ENCODE measurements around the gene NEAT1. TPM values are rescaled to one million over a fixed set of nuclear protein-coding genes. Genes with fewer than 3 reads are reported as not detected.

NEAT1 gene
- total and polyA plus RNA-seq, 12 donors = 20.9 to 6,838 (median 335) TPM

DNA sequence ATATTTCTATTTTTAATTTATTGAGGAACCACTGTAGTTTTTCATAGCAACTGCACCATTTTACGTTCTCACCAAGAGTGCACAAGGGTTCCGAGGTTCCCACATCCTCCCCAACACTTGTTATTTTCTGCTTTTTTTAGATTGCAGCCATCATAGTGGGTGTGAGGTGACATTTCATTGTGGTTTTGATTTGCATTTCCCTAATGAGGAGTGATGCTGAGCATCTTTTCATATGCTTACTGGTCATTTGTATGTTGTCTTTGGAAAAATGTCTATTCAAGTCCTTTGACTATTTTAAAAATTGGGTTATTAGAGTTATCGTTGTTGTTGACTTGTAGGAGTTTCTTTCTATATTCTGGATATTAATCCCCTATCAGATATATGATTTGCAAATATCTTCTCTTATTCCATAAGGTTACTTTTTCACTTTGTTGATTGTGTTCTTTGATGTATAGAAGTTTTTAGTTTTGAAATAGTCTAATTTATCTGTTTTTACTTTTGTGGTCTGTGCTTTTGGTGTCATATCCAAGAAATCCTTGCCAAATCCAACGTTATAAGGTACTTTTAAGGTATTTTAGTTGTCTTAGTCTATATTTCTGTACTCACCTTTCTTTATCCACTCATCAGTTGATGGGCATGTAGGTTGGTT, 9.0 kb downstream of the NEAT1 start:
- H3K4me3 ChIP-seq = peak overlapping the region in 1 of 4 donors; percentile 82
- H3K27ac ChIP-seq = peak overlapping the region; percentile 4 to 100 (median 51)
- intact Hi-C loops (cut with DNase I) = no loop called here
- peaks cover 0 to 37% of the 10 kb centered on the region in 2 donors for H3K36me3 ChIP-seq (replicated peaks in 1 of 2)
- peaks cover 38 to 98% of the 10 kb centered on the region in 2 donors for H3K4me1 ChIP-seq (replicated peaks in 1 of 2)
- H3K9me3 ChIP-seq (replicated peaks in 1 of 3) = no peaks in the 10 kb centered on the region
- H3K27me3 ChIP-seq = no peaks in the 10 kb centered on the region
- WGBS, 4 donors = 33 to 42% (median 38%) methylated on average over 4 of the region's 4 CpGs
- peak in 2 of 7 donors; percentile 10 to 49 for DNase-seq
- TF ChIP-seq, protein P1, sequence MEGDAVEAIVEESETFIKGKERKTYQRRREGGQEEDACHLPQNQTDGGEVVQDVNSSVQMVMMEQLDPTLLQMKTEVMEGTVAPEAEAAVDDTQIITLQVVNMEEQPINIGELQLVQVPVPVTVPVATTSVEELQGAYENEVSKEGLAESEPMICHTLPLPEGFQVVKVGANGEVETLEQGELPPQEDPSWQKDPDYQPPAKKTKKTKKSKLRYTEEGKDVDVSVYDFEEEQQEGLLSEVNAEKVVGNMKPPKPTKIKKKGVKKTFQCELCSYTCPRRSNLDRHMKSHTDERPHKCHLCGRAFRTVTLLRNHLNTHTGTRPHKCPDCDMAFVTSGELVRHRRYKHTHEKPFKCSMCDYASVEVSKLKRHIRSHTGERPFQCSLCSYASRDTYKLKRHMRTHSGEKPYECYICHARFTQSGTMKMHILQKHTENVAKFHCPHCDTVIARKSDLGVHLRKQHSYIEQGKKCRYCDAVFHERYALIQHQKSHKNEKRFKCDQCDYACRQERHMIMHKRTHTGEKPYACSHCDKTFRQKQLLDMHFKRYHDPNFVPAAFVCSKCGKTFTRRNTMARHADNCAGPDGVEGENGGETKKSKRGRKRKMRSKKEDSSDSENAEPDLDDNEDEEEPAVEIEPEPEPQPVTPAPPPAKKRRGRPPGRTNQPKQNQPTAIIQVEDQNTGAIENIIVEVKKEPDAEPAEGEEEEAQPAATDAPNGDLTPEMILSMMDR (IDR thresholded peaks at IDR 0.05) = peak in 2 of 6 experiments; percentile 7 to 10
- peak in 1 of 2 donors; percentile 70 for TF ChIP-seq POLR2A (IDR thresholded peaks at IDR 0.05)

DNA sequence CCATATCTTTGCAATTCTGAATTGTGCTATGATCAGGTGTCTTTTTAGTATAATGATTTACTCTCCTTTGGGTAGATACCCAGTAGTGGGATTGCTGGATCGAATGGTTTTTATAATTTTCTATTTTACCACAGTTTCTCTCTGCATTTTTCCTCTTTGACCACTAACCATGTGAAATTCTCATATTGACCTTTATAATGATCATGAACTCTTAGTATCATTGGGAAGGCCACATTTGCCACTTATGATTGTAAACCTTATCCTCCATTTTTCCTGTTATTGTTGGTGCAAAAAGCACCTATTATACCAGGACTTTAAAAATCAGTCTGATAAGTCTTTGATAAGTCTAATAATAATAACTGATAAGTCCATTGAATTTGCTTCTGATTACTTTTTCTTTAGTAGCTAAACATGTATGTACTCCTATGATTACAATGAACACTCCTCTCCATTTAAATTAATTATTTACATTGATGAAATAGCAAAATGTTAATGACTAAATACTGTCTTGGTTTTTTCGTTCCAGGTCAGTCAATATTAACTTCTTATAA, 9.6 kb downstream of the NEAT1 start:
- H3K27me3 ChIP-seq = no peaks in the 10 kb centered on the region
- 59 to 69% (median 62%) methylated on average over 2 of the region's 2 CpGs for WGBS, 4 donors
- TF ChIP-seq POLR2A (IDR thresholded peaks at IDR 0.05) = peak; percentile 10 to 12
- TF ChIP-seq, protein P1 (IDR thresholded peaks at IDR 0.05) = no peak
- H3K36me3 ChIP-seq (replicated peaks in 1 of 2) = peaks cover 0 to 35% of the 10 kb centered on the region in 2 donors
- no peaks in the 10 kb centered on the region for H3K9me3 ChIP-seq (replicated peaks in 1 of 3)
- no peak for DNase-seq
- H3K27ac ChIP-seq = peak overlapping the region in 3 of 5 donors; percentile 30 to 100 (median 91)
- intact Hi-C loops (cut with DNase I) = no loop called here
- peaks cover 35 to 98% of the 10 kb centered on the region in 2 donors for H3K4me1 ChIP-seq (replicated peaks in 1 of 2)
- peak overlapping the region in 1 of 4 donors; percentile 82 for H3K4me3 ChIP-seq

DNA sequence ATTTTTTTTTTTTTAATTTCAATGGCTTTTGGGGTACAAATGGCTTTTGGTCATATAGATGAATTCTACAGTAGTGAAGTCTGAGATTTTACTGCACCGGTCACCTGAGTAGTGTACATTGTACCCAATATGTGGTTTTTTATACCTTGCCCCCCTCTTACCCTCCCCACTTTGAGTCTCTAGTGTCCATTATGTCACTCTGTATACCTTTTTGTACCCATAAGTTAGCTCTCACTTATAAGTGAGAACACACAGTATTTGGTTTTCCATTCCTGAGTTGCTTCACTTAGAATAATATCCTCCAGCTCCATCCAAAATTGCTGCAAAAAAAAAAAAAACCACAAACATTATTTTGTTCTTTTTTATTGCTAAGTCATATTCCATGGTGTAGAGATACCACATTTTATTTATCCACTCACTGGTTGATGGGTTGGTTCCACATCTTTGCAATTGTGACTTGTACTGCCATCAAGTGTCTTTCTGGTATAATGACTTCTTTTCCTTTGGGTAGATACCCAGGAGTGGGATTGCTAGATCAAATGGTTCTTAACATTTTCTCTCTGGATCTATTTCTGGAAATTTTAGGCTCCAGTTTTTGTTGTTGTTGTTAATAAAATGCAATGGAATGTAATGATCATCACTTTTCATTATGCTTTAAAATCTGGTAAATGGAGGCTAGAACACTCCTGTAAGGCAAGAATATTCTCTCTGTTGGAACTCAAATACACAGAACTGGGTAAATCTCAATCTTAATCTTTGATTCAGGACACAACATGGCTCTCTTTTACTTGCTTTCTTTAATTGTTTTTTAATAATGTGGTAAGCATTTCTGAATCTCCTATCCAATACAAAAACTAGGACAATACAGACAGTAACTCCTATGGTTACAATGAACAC, 10.3 kb downstream of the NEAT1 start:
- DNase-seq = peak in 1 of 7 donors; percentile 23
- Histone ChIP-seq H3K9me3 (replicated peaks in 1 of 3) (no peaks in the 10 kb centered on the region), H3K4me3 (peak overlapping the region in 1 of 4 donors; percentile 11), H3K4me1 (replicated peaks in 1 of 2) (peaks cover 40 to 98% of the 10 kb centered on the region in 2 donors), H3K27me3 (no peaks in the 10 kb centered on the region), H3K36me3 (replicated peaks in 1 of 2) (peaks cover 0 to 42% of the 10 kb centered on the region in 2 donors), H3K27ac (peak overlapping the region in 3 of 5 donors; percentile 49 to 100 (median 91))
- peak; percentile 34 to 37 for TF ChIP-seq POLR2A (IDR thresholded peaks at IDR 0.05)
- TF ChIP-seq, protein P1 (IDR thresholded peaks at IDR 0.05) = peak in 3 of 6 experiments; percentile 23 to 30 (median 26)
- intact Hi-C loops (cut with DNase I) = no loop called here
- 87 to 98% (median 91%) methylated on average over 1 of the region's 1 CpG for WGBS, 4 donors

DNA sequence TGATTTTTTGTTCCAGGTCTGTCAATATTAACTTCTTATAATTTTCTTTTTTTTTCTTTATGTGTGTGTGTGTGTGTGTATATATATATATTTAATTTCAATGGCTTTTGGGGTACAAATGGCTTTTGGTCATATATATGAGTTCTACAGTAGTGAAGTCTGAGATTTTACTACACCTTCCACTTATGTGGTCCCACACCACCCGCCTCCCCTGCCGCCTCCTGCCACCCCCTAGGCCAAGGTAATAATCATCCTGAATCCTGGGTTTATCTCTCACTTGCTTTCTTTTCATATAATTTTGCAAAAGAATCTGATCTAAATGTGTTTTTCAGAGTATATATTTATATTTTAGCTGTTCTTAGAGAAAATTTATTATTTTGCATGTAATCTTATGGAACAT, 11.1 kb downstream of the NEAT1 start:
- TF ChIP-seq, protein P1 (IDR thresholded peaks at IDR 0.05) = no peak
- TF ChIP-seq POLR2A (IDR thresholded peaks at IDR 0.05) = no peak
- peak in 6 of 7 donors; percentile 6 to 46 (median 24) for DNase-seq
- Histone ChIP-seq H3K27ac (peak overlapping the region in 4 of 5 donors; percentile 13 to 100 (median 82)), H3K9me3 (replicated peaks in 1 of 3) (no peaks in the 10 kb centered on the region), H3K4me3 (peak overlapping the region in 1 of 4 donors; percentile 28), H3K36me3 (replicated peaks in 1 of 2) (peaks cover 0 to 48% of the 10 kb centered on the region in 2 donors), H3K4me1 (replicated peaks in 1 of 2) (peaks cover 42 to 98% of the 10 kb centered on the region in 2 donors), H3K27me3 (no peaks in the 10 kb centered on the region)
- 89 to 95% (median 91%) methylated on average over 2 of the region's 2 CpGs for WGBS, 4 donors
- intact Hi-C loops (cut with DNase I) = no loop called here
